Mucosa of rectum (tissue), 2 donors: Measurements from ENCODE around the gene EPHB2.

Source experiments
- H3K27ac ChIP-seq, 2 donors: one replicate each; pipeline ENCODE4 v1.7.0; 2013; ENCODE audit warnings: inconsistent platforms in 2 of 2, low read depth in 2 of 2, low read length in 2 of 2
- H3K27me3 ChIP-seq, 2 donors: one replicate each; pipeline ENCODE4 v1.7.0; 2013; ENCODE audit warnings: low read length in 2 of 2; ENCODE audit not compliant: control insufficient read depth in 2 of 2, insufficient read depth in 2 of 2
- H3K36me3 ChIP-seq, 2 donors: one replicate each; pipeline ENCODE4 v1.7.0; 2013; ENCODE audit warnings: low read length in 2 of 2; ENCODE audit not compliant: control insufficient read depth in 2 of 2, insufficient read depth in 2 of 2
- H3K4me1 ChIP-seq, 2 donors: one replicate each; pipeline ENCODE4 v1.7.0; 2013; ENCODE audit warnings: low read length in 2 of 2, mild to moderate bottlenecking in 1 of 2; ENCODE audit not compliant: control insufficient read depth in 2 of 2, insufficient read depth in 2 of 2
- H3K4me3 ChIP-seq, 2 donors: one replicate each; pipeline ENCODE4 v1.7.0; 2013; ENCODE audit warnings: low read length in 2 of 2
- H3K9ac ChIP-seq, 2 donors: one replicate each; pipeline ENCODE4 v1.7.0; 2013; ENCODE audit warnings: low read length in 2 of 2, low read depth in 1 of 2, mild to moderate bottlenecking in 1 of 2
- H3K9me3 ChIP-seq, 2 donors: one replicate each; pipeline ENCODE4 v1.7.0; 2013; ENCODE audit warnings: low read length in 2 of 2; ENCODE audit not compliant: control insufficient read depth in 2 of 2
- donor health status: healthy.
- donor health status: Normal muscosa, but diverticular disease.

Gene EPHB2

GRCh38 chr1:22850281-22850680, 139.6 kb downstream of the EPHB2 start:
- no peaks in the 10 kb centered on the region for H3K27me3 ChIP-seq
- peaks cover 0 to 4% of the 10 kb centered on the region in 2 donors for H3K4me1 ChIP-seq
- H3K27ac ChIP-seq, result no peak overlapping the region
- H3K4me3 ChIP-seq, result no peak overlapping the region
- peaks cover 0 to 3% of the 10 kb centered on the region in 2 donors for H3K36me3 ChIP-seq
- H3K9ac ChIP-seq, result no peak overlapping the region
- H3K9me3 ChIP-seq, result no peaks in the 10 kb centered on the region

GRCh38 chr1:22850681-22851080, 140.0 kb downstream of the EPHB2 start:
- Histone ChIP-seq H3K9me3 (no peaks in the 10 kb centered on the region), H3K9ac (no peak overlapping the region), H3K36me3 (peaks cover 0 to 3% of the 10 kb centered on the region in 2 donors), H3K4me1 (peaks cover 0 to 3% of the 10 kb centered on the region in 2 donors), H3K27ac (no peak overlapping the region), H3K4me3 (no peak overlapping the region), H3K27me3 (no peaks in the 10 kb centered on the region)

GRCh38 chr1:22851517-22851916, 140.9 kb downstream of the EPHB2 start:
- H3K4me3 ChIP-seq, result no peak overlapping the region
- H3K9ac ChIP-seq, result no peak overlapping the region

GRCh38 chr1:22852144-22852655, 141.6 kb downstream of the EPHB2 start:
- Histone ChIP-seq H3K36me3 (no peaks in the 10 kb centered on the region), H3K27ac (no peak overlapping the region), H3K9me3 (no peaks in the 10 kb centered on the region), H3K9ac (no peak overlapping the region), H3K4me3 (no peak overlapping the region), H3K4me1 (peaks cover 0 to 2% of the 10 kb centered on the region in 2 donors), H3K27me3 (no peaks in the 10 kb centered on the region)

More at GRCh38 chr1:22851517-22851916, 140.9 kb downstream of the EPHB2 start:
- Histone ChIP-seq H3K9me3 (no peaks in the 10 kb centered on the region), H3K27me3 (no peaks in the 10 kb centered on the region), H3K4me1 (peaks cover 0 to 2% of the 10 kb centered on the region in 2 donors), H3K36me3 (peaks cover 0 to 3% of the 10 kb centered on the region in 2 donors), H3K27ac (no peak overlapping the region)

GRCh38 chr1:22853651-22854185, 143.1 kb downstream of the EPHB2 start:
- no peak overlapping the region for H3K27ac ChIP-seq
- H3K4me1 ChIP-seq, result peaks cover 0 to 2% of the 10 kb centered on the region in 2 donors
- H3K9ac ChIP-seq, result no peak overlapping the region
- H3K36me3 ChIP-seq, result no peaks in the 10 kb centered on the region
- no peak overlapping the region for H3K4me3 ChIP-seq
- H3K27me3 ChIP-seq, result no peaks in the 10 kb centered on the region
- no peaks in the 10 kb centered on the region for H3K9me3 ChIP-seq

GRCh38 chr1:22854688-22855565, 144.3 kb downstream of the EPHB2 start:
- Histone ChIP-seq H3K4me1 (peaks cover 0 to 2% of the 10 kb centered on the region in 2 donors), H3K27ac (no peak overlapping the region), H3K27me3 (no peaks in the 10 kb centered on the region), H3K36me3 (no peaks in the 10 kb centered on the region), H3K9me3 (no peaks in the 10 kb centered on the region), H3K4me3 (no peak overlapping the region), H3K9ac (no peak overlapping the region)

- no peaks in the 10 kb centered on the region for H3K9me3 ChIP-seq
- H3K4me1 ChIP-seq, result peaks cover 0 to 2% of the 10 kb centered on the region in 2 donors
- H3K36me3 ChIP-seq, result no peaks in the 10 kb centered on the region
- H3K4me3 ChIP-seq, result no peak overlapping the region
- H3K27me3 ChIP-seq, result no peaks in the 10 kb centered on the region
- H3K27ac ChIP-seq, result no peak overlapping the region
- no peak overlapping the region for H3K9ac ChIP-seq
Observed at GRCh38 chr1:22855668-22856606, 145.3 kb downstream of the EPHB2 start.

- Histone ChIP-seq H3K9ac (no peak overlapping the region), H3K9me3 (no peaks in the 10 kb centered on the region), H3K4me3 (no peak overlapping the region), H3K4me1 (no peaks in the 10 kb centered on the region), H3K27ac (no peak overlapping the region), H3K27me3 (no peaks in the 10 kb centered on the region), H3K36me3 (peaks cover 0 to 2% of the 10 kb centered on the region in 2 donors)
Observed at GRCh38 chr1:22857661-22858060, 147.0 kb downstream of the EPHB2 start.

GRCh38 chr1:22860414-22860800, 149.8 kb downstream of the EPHB2 start:
- Histone ChIP-seq H3K4me3 (no peak overlapping the region), H3K36me3 (peaks cover 7 to 16% of the 10 kb centered on the region in 2 donors), H3K4me1 (no peaks in the 10 kb centered on the region), H3K27me3 (no peaks in the 10 kb centered on the region), H3K9ac (no peak overlapping the region), H3K9me3 (no peaks in the 10 kb centered on the region), H3K27ac (no peak overlapping the region)
